HG03469 (cell line): ENCODE measurements around the gene TMEM54.

Experiments
- ATAC-seq: cut with Tn5 transposase; IDR thresholded peaks from one replicate; pipeline ENCODE4 v1.9.1; 2021; ENCODE audit warnings: mild to moderate bottlenecking, moderate library complexity, moderate number of reproducible peaks; ENCODE audit not compliant: unreplicated experiment

TMEM54 gene

GRCh38 chr1:32881871-32882850, 19.0 kb downstream of the TMEM54 start:
- ATAC-seq, result no peak

DNA sequence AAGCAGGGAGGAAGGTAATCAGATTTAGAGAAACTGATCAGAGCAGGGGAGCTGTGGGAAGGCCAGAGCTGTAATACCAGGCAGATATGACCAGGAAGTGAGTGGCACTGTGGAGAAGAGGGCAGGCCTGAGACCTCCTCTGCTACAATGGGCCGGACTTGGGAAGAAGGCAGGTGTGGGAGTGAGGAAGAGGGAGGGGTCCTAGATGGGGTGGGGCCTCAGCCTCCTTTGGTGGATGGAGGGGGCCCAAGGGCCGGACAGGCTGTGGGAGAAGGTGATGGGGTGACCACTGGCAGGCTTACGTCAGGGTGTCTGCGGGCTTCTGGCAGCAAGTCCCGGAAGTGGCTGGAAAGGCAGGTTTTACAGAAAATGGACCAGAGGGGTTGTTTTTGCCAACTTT, 19.9 kb downstream of the TMEM54 start:
- ATAC-seq, result no peak

DNA sequence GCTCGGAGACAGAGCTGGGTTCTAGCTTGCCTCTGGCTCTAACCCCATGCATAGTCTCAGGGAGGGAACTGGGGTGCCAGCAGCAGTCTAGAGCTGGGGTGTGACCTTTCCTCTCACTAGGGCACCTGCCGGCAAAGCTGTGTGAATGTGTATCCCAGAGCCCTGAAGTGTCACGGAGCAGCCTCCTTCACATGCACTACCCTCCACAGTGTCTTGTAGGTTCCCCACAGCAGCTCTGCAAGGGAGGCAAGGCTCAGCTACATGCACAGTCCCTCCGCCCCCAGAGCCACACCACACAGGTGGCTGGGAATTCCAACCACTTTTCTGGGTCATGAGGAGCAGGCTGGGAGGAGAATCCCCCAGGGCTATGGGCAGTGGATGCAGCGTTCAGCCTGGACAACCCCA, 22.6 kb downstream of the TMEM54 start:
- no peak for ATAC-seq

DNA sequence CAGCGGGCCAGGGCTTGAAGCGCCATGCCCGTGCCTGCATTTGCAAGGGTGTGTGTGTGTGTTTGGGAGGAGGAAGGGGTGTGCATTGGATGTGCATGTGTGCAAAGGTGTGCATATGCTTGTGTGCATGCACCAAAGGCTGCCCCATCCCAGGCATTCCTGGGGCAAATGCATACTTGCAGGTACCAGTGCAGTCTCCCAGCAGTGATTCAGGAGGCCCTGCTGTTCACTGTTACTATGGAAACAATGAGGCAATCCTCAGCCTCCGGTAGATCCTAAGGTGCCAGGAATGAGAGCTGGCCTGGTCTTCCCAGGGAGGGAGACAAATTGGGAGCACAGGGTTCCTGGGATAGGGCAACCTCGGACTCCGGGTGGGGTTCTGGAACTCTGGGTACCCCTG, 23.0 kb downstream of the TMEM54 start:
- no peak for ATAC-seq

DNA sequence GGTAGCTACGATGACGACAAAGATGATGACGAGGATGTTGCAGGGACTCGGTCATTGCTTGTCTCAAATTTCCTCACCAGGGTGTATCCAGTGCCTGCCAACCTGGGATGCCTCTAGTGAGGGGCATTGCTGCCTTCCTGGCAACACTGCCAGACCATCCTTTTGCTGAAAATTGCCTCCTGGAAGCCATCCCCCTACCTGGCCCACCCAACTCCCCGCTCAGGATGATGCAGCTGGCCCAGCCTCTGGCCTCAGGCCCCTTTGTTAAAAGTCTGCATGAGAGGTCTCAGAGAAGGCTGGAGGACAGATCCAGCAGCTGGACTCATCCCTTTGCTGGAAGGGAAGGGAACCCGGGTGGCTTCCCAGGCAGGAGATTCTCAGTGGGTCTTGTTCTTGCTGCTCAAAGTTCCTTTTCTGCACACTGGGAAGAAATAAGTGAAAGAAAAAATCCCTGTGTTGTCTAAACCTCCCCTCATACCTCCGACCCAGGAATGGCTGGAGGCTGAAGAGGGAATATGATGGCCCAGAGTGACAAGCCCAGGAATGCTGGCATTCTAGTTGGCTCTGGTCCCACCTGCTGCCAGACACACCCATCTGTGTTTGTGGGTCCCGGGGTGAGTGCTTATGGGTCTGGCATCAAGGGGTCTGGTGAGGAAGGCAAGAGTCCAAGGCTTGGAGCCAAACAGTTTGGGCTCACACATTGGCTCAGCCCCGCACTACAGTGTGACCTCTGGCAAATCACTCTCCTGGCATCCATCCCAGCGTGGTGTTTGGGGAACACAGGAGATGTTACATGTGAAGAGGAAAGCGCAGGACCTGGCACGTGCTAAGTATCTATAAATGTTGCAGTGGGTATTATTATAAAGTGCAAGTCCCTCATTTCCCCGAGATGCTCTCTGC, 23.7 kb downstream of the TMEM54 start:
- no peak for ATAC-seq

- ATAC-seq, result no peak
These were observed 24.6 kb downstream of the TMEM54 start for GRCh38 chr1:32876341-32877210.

- ATAC-seq, result no peak
These were observed 26.1 kb downstream of the TMEM54 start for GRCh38 chr1:32874860-32875752.

DNA sequence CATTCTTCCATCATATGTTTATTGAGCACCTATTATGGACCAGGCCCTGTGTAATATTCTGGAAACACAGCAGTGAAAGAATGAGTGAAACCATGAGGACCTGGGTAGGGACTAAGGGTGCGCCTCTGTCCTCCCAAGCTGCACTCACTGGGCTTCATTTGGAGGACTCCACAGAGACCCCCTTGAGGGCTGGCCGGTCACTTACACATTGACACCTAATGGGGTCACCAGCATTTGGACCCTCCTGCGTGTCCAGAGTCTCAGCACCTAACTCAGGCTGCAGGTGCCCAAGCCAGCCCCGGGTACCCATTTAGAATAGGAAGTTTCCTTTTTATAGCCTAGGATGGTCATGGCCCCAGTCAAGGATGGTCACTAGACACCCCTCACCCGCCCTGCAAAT, 27.7 kb downstream of the TMEM54 start:
- ATAC-seq, result no peak

DNA sequence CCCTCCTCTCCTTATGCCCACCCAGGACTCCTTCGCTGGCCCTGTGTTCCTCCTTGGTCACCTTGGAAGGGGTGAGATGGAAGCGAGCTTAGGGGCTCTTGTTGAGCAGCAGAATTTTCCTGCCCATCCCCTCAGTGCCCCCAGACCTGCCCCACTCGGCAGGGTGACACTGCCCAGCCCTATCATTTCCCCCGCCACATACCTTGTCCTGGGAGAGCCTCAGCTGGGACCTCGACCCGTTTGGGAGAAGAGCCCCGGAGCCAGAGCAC, 29.1 kb downstream of the TMEM54 start:
- no peak for ATAC-seq

- ATAC-seq, result no peak
These were observed 29.6 kb downstream of the TMEM54 start for GRCh38 chr1:32871364-32872191.

DNA sequence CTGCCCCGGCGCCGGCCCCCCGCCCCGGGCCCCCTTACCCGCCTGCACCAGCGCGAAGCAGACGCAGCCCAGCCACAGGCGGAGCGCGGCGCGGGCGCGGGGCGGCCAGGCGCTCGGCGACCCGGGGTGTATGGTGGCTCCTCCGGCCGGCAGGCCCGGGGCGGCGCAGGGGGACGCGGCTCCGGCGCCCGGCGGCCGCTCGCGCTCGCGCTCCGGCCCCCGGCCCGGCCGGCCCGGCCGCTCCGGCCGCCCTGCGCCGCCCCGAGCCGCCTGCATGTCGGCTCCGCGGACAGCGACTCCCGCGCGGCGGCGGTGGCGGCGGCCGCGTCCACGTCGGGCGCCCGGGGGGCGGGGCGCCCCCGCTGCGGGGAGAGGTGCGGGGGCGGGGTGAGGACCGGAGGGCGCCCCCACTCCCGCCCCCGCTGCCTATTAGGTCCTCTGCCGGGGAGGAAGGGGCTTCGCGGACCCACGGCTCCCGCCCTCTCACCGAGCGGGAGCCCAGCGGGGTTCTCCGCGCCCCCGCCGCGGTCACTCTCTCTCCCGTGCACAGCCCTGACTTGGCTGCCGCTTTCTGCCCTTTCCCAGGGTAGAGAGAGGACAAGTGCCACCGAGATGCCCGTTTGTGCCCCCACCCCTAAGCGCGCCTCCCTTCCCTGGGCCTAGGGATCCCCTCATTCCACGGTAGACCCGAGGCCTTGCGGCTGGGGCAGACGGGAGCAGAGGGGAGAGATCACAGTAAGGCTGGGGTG, 30.4 kb downstream of the TMEM54 start, which contains the start of gene FNDC5:
FNDC5 (minus strand) TSS at position 298 of the 749 bp plus-strand sequence.
- no peak for ATAC-seq

DNA sequence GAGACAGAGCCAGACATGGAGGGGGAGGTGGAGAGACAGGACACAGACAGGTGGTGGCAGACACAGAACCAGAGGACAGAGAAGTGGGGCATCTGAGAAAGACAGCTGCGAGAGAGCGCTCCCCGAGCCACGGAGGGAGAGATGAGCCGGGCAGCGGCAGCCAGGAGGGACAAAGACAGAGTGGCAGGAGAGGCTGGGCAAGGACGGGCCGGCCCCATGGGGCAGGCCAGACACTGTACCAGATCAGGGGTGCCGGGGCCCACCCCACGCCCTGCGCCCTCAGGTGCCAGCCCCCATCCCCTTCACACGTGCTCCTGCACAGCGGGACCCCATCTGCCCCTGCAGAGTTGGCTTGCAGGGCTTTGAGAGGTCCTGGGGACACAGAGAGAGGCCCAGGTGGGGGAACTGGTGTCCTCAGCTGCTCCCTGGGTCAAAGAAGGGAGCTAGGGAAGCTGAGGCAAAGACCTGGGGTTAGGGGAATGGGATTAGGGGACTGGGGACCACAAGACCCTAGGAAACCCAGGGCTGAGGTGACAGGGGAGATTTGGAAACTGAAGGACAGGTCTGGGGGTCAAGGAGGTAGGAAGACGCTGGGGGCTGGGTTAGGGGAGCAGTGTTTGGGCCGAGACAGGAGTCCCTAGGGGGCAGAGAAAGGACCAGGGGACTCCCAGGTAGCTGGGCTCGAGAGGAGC, 31.1 kb downstream of the TMEM54 start:
- no peak for ATAC-seq

- no peak for ATAC-seq
These were observed 32.3 kb downstream of the TMEM54 start for GRCh38 chr1:32868806-32869455.

DNA sequence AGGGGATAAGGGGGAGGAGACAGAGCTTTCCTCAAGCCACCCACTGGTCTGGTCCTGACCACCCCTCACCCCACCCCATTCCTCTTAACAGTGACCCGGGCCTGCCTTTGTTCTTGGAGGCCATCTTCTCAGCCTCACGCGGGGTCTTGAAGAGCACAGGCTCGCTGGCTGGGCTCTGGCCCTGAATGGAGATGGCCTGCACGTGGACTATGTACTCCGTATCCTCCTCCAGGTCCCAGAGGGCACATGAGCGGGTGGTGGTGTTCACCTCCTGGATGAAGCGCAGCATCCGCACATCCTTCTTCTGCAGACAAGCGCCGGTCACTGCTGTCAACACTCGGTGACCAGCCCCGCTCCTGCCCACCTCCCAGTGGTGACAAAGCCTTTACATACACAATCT, 33.1 kb downstream of the TMEM54 start:
- no peak for ATAC-seq

GRCh38 chr1:32867671-32868070, 33.5 kb downstream of the TMEM54 start:
- no peak for ATAC-seq

- no peak for ATAC-seq
These were observed 34.0 kb downstream of the TMEM54 start for GRCh38 chr1:32867151-32867550.
